ENCODE results near the gene CIPC. TPM values are rescaled to one million over a fixed set of nuclear protein-coding genes. Genes with fewer than 3 reads are reported as not detected.

Gene CIPC
- total and polyA plus RNA-seq, 9 of the 15 experiments (the other 6 are each of a cell fraction or from before 2014, with no cell fraction given): 5.0 to 16.9 (median 10.7) TPM

DNA sequence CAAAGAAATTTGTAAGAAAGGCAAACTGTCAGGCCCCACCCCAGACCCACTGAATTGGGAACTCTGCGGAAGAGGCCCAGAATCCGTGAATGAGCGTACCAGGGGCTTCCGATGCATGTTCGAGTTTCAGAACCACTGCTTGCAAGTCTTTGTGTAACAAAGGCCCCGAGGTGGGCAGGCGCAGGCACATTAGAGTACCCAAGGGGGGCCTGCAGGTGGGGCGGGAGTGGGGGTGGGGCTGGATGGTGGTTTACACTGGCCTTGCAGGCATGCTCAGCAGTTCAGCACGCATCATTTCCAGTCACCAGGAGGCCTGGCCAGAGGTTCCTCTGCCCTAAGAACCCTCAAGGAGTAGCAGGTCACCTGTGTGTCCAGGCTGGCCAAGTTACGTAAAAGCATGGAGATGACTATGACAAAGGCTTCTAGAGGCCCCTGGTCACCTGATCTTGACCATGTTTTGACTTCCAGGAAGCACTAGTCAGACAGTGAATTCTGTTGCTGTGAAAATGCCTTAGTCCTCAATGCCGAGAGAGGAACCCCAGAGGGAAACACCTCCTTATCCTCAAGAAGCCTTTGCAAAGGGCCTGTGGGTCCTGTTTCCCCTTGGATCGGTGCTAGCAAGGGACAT lies 36.3 kb upstream of the CIPC start:
- no peaks in the 10 kb centered on the region for H3K36me3 ChIP-seq (ENCODE audit: control insufficient read depth, insufficient read depth, low read length)
- BruUV-seq (replicated peaks): no TSS peak
- H3K79me2 ChIP-seq (ENCODE audit: control insufficient read depth, insufficient read depth, low read length): no peaks in the 10 kb centered on the region
- no peak for TF ChIP-seq HDAC2 (IDR thresholded peaks at IDR 0.05)
- TF ChIP-seq, protein P1, sequence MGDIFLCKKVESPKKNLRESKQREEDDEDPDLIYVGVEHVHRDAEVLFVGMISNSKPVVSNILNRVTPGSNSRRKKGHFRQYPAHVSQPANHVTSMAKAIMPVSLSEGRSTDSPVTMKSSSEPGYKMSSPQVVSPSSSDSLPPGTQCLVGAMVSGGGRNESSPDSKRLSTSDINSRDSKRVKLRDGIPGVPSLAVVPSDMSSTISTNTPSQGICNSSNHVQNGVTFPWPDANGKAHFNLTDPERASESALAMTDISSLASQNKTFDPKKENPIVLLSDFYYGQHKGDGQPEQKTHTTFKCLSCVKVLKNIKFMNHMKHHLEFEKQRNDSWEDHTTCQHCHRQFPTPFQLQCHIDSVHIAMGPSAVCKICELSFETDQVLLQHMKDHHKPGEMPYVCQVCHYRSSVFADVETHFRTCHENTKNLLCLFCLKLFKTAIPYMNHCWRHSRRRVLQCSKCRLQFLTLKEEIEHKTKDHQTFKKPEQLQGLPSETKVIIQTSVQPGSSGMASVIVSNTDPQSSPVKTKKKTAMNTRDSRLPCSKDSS (IDR thresholded peaks at IDR 0.05; ENCODE audit: low read depth, partially characterized antibody): no peak
- TF ChIP-seq, protein P2, sequence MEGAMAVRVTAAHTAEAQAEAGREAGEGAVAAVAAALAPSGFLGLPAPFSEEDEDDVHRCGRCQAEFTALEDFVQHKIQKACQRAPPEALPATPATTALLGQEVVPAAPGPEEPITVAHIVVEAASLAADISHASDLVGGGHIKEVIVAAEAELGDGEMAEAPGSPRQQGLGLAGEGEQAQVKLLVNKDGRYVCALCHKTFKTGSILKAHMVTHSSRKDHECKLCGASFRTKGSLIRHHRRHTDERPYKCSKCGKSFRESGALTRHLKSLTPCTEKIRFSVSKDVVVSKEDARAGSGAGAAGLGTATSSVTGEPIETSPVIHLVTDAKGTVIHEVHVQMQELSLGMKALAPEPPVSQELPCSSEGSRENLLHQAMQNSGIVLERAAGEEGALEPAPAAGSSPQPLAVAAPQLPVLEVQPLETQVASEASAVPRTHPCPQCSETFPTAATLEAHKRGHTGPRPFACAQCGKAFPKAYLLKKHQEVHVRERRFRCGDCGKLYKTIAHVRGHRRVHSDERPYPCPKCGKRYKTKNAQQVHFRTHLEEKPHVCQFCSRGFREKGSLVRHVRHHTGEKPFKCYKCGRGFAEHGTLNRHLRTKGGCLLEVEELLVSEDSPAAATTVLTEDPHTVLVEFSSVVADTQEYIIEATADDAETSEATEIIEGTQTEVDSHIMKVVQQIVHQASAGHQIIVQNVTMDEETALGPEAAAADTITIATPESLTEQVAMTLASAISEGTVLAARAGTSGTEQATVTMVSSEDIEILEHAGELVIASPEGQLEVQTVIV (CRISPR knock-in tag; IDR thresholded peaks at IDR 0.05; ENCODE audit: borderline replicate concordance): no peak
- TF ChIP-seq ZC3H4 (CRISPR knock-in tag; IDR thresholded peaks at IDR 0.05; ENCODE audit: borderline replicate concordance): no peak
- no peak for TF ChIP-seq ZFP30 (CRISPR knock-in tag; IDR thresholded peaks at IDR 0.05; ENCODE audit: borderline replicate concordance)
- TF ChIP-seq JUNB (CRISPR knock-in tag; conservative IDR thresholded peaks at IDR 0.05): no peak
- TF ChIP-seq CHD2 (IDR thresholded peaks at IDR 0.05; ENCODE audit: low read depth, low read length): no peak
- no peak for FAIRE-seq
- H3K27me3 ChIP-seq (ENCODE audit: control insufficient read depth in 2 of 2, insufficient read depth in 2 of 2, low read length in 2 of 2): peaks cover 0 to 6% of the 10 kb centered on the region in 2 experiments; a peak in 1 of 5 replicates
- peak overlapping the region; percentile 66 for H2AFZ ChIP-seq (ENCODE audit: low read depth, low read length)
- DNase-seq (ENCODE audit: extremely low read depth in 1 of 4, low spot score in 3 of 4): no peak
- no peaks in the 10 kb centered on the region for H4K20me1 ChIP-seq (replicated peaks; ENCODE audit: control insufficient read depth, insufficient read depth, low read length)
- no peak for ATAC-seq
- H3K9me3 ChIP-seq (replicated peaks; ENCODE audit: control insufficient read depth, insufficient read depth, low read depth, low read length): no peaks in the 10 kb centered on the region
- POLR2A ChIA-PET: interaction anchor here (0.6 to 1.2 kb wide), 2 partner anchors 15 to 124 kb away, joined by 3 to 6 read pairs; no protein-coding TSS in a partner anchor
- peak overlapping the region in 1 of 2 experiments; percentile 35; a peak in 1 of 4 replicates for H3K9ac ChIP-seq (ENCODE audit: insufficient read depth in 1 of 2, low read depth in 2 of 2, low read length in 2 of 2)
- H3K9me1 ChIP-seq (ENCODE audit: control insufficient read depth, insufficient read depth, low read length): no peaks in the 10 kb centered on the region
- CTCF ChIA-PET (ENCODE audit: low intra/inter-chr PET ratio): no interaction called here
- peaks cover 7% of the 10 kb centered on the region in 2 experiments; a peak in 3 of 5 replicates for H3K4me1 ChIP-seq (replicated peaks in 1 of 2; ENCODE audit: control insufficient read depth in 2 of 2, insufficient read depth in 2 of 2, low read length in 2 of 2)
- H3K27ac ChIP-seq (ENCODE audit: extremely low read depth, low read depth, low read length): no peak overlapping the region
- no peak overlapping the region for H3K4me2 ChIP-seq (ENCODE audit: insufficient read depth, low read length)
- H3K4me3 ChIP-seq: no peak overlapping the region
- WGBS (ENCODE audit: insufficient coverage, low coverage, missing lambda C conversion rate): 86% methylated on average over 7 of the region's 12 CpGs
- in situ Hi-C loops (cut with MboI) (loop anchor here (5.0 to 25.0 kb wide), 3 partner anchors 94 to 349 kb away; no protein-coding TSS in a partner anchor), intact Hi-C loops (cut with micrococcal nuclease) (no loop called here)
